SHP77 treated with DMSO at 0.1 percent for 48 hours (cell line): ENCODE results near the gene PSTPIP2.
"Not testable (repeated sequence)": the region's sequence is repeated elsewhere in the genome, so short reads cannot be mapped to it uniquely, and the experiment has no call there.

Experiments
- DNase-seq: peaks from one replicate; lab custom pipeline; 2025; lab: John Stamatoyannopoulos, UW

PSTPIP2 gene

GRCh38 chr18:46037512-46038305, 34.4 kb downstream of the PSTPIP2 start:
- no peak for DNase-seq

- no peak for DNase-seq
These were observed 36.1 kb downstream of the PSTPIP2 start for GRCh38 chr18:46035696-46036680.

- no peak for DNase-seq
These were observed 37.8 kb downstream of the PSTPIP2 start for GRCh38 chr18:46034230-46034629.

- DNase-seq, result no peak
These were observed 40.3 kb downstream of the PSTPIP2 start for GRCh38 chr18:46031741-46032140.

- DNase-seq, result no peak
These were observed 43.5 kb downstream of the PSTPIP2 start for GRCh38 chr18:46028536-46028891.

GRCh38 chr18:46019936-46020335, 52.1 kb downstream of the PSTPIP2 start:
- DNase-seq, result no peak

- no peak for DNase-seq
These were observed 58.4 kb downstream of the PSTPIP2 start for GRCh38 chr18:46013484-46014189.

- no peak for DNase-seq
These were observed 61.4 kb downstream of the PSTPIP2 start for GRCh38 chr18:46010676-46011075.

- no peak for DNase-seq
These were observed 62.0 kb downstream of the PSTPIP2 start for GRCh38 chr18:46010050-46010449.

GRCh38 chr18:46009125-46009840, 62.8 kb downstream of the PSTPIP2 start:
- DNase-seq, result no peak

GRCh38 chr18:46008531-46008930, 63.5 kb downstream of the PSTPIP2 start:
- DNase-seq, result no peak

- DNase-seq, result no peak
These were observed 64.9 kb downstream of the PSTPIP2 start for GRCh38 chr18:46007165-46007564.

- DNase-seq, result no peak
These were observed 69.1 kb downstream of the PSTPIP2 start for GRCh38 chr18:46002934-46003333.

- no peak for DNase-seq
These were observed 70.2 kb downstream of the PSTPIP2 start for GRCh38 chr18:46001892-46002291.

GRCh38 chr18:46001074-46001473, 71.0 kb downstream of the PSTPIP2 start:
- no peak for DNase-seq

- no peak for DNase-seq
These were observed 72.5 kb downstream of the PSTPIP2 start for GRCh38 chr18:45999536-45999935.

- DNase-seq, result no peak
These were observed 73.8 kb downstream of the PSTPIP2 start for GRCh38 chr18:45998244-45998643.

- DNase-seq, result no peak
These were observed 74.3 kb downstream of the PSTPIP2 start for GRCh38 chr18:45997700-45998151.

GRCh38 chr18:45995461-45995860, 76.6 kb downstream of the PSTPIP2 start:
- DNase-seq, result no peak

GRCh38 chr18:45993438-45993837, 78.6 kb downstream of the PSTPIP2 start:
- no peak for DNase-seq

GRCh38 chr18:45992527-45992926, 79.5 kb downstream of the PSTPIP2 start:
- not testable (repeated sequence) for DNase-seq

- no peak for DNase-seq
These were observed 80.3 kb downstream of the PSTPIP2 start for GRCh38 chr18:45991788-45992187.
